Myocyte (in vitro differentiated cells): ENCODE results near the gene EDEM1. TPM values are rescaled to one million over a fixed set of nuclear protein-coding genes. Genes with fewer than 3 reads are reported as not detected.
"Not testable (repeated sequence)": the region's sequence is repeated elsewhere in the genome, so short reads cannot be mapped to it uniquely, and the experiment has no call there.

Source experiments
- DNase-seq: peaks from one replicate; pipeline ENCODE4 v3.0.0-alpha.2; 2012; ENCODE audit warnings: low read depth
- polyA plus RNA-seq: library from polyadenylated mRNA; unstranded; fragments of >200 nt; gene quantifications from one replicate; pipeline ENCODE4 v1.2.1, GENCODE V29; 2012; ENCODE audit warnings: missing spikeins
- total RNA-seq: library from RNA; depleted of rRNA; stranded (reverse); fragments of >200 nt; gene quantifications from 2 replicates; pipeline ENCODE4 v1.2.3, GENCODE V29; 2014

The EDEM1 gene
- 6.7 and 9.1 TPM in 2 replicates for total RNA-seq
- polyA plus RNA-seq, result 18.7 TPM

GRCh38 chr3:5187156-5187919 lies at the start of gene EDEM1:
TSS of gene EDEM1 (plus strand) at chr3:5187707. CDS start at chr3:5187806, 99 bp downstream.
- DNase-seq, result peak; percentile 96

- DNase-seq, result peak; percentile 56
Measured at GRCh38 chr3:5138214-5138981, 49.1 kb upstream of the EDEM1 start.

DNA sequence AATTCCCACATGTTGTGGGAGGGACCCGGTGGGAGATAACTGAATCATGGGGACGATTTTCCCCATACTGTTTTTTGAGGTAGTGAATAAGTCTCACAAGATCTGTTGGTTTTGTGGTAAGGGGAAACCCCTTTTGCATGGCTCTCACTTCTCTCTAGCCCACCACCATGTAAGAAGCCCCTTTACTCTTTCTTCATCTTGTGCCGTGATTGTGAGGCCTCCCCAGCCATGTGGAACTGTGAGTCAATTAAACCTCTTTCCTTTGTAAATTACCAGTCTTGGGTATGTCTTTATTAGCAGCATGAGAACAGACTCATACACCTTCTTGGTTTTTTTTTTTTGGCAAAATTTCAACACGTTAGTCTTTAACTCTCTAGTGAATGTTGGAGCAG lies 47.3 kb upstream of the EDEM1 start:
- DNase-seq, result no peak

DNA sequence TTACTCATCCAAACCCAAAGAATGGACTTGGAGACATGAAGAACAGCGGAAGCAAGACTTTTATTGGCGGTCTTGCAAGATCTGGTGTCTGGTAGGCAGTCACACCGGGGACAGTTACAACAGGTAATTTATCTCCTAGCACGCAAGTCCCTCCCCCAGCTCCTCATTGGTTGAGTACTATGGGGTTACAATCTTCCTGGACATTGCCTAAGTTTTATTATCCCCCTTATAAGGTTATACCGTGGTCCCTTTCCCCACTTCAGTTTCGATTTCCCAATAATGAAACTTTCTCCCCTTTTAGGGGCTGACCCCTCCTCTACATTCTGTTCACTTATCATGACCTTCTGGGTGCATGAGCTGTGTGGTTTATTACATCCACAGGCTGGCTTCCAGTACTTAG lies 46.7 kb upstream of the EDEM1 start:
- no peak for DNase-seq

- no peak for DNase-seq
Measured at GRCh38 chr3:5141760-5142159, 45.7 kb upstream of the EDEM1 start.

DNA sequence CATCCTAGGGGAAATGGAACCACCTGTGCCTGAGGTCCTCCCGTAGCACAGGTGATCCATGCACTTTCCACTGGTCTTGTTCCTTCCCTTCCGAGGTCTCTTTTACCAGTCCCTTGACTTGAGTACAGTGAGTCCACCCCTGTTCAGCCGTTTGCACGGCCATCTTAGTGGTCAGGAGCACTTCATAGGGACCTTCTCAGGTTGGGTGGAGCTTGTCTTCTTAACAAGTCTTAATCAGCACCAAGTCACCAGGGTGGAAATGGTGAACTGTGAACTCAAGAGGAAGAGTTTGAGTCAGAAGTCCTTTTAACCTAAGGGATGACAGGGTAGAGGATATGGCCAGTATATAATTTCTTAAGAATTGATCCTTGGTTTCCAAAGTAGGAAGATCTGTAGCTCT lies 44.0 kb upstream of the EDEM1 start:
- DNase-seq, result no peak

DNA sequence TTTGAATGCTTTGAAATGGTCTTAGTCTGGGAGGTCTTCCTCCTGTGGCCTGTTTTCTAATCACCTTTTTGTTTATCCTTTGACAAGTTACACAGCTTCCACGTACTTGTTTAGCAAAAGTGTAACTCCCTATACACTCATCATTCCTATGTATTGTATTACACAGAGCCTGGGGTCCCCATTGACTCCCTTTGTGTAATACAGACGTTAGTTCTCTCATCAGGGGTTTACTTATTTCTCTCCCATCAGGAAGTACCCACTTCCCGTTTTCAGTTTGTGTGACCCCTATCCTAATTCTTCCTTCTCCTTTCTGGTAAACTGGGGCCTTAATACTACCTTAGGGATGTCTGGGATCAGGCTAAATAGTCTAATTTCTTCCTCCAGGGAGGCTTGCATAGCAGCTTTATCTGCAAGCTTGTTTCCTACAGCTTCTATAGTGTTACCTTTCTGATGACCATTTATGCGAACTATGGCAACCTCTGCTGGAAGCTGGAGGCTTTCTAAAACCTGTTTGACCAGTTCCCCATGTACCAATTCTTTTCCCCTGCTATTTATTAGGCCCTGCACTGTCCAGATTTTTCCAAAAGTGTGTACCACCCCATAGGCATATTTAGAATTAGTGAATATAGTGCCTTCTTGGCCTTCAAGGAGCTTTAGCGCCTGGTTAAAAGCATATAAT lies 43.1 kb upstream of the EDEM1 start:
- DNase-seq, result no peak

DNA sequence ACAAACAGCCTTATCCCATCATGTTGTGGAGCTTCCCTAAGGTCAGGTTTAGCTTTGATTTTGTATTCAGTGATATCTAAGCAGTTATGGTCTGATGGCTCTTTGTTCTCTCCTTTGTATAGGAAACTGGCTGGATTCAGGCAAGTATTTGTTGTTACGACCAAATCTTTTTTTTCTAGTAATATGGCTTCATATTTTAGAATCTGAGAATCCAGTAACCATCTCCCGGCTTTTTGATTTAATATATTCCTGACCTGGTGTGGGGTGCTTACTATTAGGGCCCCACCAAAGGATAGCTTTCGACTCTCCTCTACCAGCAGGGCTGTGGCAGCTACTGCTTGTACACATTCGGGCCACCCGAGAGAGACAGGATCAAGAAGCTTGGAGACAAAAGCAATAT lies 42.4 kb upstream of the EDEM1 start:
- DNase-seq, result no peak

DNA sequence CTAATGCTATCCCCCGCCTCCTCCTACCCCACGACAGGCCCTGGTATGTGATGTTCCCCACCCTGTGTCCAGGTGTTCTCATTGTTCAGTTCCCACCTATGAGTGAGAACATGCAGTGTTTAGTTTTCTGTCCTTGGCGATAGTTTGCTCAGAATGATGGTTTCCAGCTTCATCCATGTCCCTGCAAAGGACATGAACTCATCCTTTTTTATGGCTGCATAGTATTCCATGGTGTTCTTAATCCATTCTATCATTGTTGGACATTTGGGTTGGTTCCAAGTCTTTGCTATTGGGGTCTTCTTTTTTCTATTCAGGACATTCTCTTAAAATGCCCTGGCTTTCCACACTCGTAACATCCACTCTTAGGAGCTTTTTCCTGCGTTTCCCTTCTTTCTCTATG lies 40.4 kb upstream of the EDEM1 start:
- not testable (repeated sequence) for DNase-seq

DNA sequence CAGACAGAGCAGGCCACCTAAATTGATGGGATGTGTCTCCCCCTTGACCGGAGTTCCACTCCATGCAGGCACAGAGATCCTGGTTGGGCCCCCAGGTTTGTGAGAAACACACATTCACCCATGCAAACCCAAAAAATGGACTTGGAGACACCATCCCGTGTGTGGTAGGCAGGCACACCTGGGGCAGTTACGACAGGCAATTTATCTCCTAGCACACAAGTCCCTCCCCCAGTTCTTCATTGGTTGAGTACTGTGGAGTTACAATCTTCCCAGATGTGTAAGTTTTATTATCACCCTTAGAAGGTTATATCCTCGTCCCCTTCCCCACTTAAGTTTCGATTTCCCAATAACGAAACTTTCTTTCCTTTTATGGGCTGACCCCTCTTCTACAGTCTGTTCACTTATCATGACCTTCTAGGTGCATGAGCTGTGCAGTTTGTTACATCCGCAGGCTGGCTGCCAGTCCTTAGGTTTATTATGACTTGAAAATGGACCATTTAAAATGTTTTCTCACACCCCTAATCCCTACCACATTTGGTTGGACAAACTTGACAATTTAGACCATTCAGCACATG lies 38.1 kb upstream of the EDEM1 start:
- DNase-seq, result no peak

DNA sequence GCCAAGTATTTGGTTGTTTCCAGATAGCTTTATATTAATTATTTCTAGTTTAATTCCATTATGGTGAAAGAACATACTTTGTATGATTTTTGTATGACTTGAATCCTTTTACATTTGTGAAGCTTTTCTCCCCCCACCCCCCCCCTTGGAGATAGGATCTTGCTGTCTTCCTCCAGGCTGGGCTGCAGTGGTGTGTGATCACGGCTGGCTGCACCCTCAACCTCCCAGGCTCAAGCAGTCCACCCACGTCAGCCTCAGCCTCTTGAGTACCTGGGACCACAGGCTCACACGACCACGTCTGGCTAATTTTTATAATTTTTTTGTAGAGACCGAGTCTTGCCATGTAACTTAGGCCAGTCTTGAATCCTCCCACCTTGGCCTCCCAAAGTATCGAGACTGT lies 35.9 kb upstream of the EDEM1 start:
- no peak for DNase-seq

GRCh38 chr3:5153074-5153473 lies 34.4 kb upstream of the EDEM1 start:
- DNase-seq, result no peak

- no peak for DNase-seq
Measured at GRCh38 chr3:5155241-5155640, 32.3 kb upstream of the EDEM1 start.

GRCh38 chr3:5160321-5160720 lies 27.2 kb upstream of the EDEM1 start:
- no peak for DNase-seq

- no peak for DNase-seq
Measured at GRCh38 chr3:5160940-5161858, 26.3 kb upstream of the EDEM1 start.

GRCh38 chr3:5162102-5162501 lies 25.4 kb upstream of the EDEM1 start:
- DNase-seq, result peak; percentile 76

GRCh38 chr3:5165698-5166097 lies 21.8 kb upstream of the EDEM1 start:
- no peak for DNase-seq

DNA sequence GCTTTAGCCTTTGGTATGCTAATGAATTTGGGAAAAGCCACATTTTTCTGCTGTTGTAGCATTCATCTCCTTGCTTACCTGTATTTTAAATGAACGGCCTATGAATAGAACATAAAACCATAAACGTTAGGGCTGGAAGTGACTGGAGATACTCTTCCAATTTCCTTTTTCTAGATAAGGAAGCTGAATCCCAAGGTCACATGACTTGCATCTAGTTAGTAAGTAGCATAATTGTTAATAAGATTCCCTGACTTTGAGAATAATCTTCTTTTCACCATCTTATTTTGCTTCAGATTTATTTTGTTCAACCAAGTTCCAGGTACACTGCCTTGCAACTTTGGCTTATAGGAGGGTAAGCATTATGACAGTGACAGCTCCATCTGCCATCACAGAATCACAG lies 20.7 kb upstream of the EDEM1 start:
- no peak for DNase-seq

DNA sequence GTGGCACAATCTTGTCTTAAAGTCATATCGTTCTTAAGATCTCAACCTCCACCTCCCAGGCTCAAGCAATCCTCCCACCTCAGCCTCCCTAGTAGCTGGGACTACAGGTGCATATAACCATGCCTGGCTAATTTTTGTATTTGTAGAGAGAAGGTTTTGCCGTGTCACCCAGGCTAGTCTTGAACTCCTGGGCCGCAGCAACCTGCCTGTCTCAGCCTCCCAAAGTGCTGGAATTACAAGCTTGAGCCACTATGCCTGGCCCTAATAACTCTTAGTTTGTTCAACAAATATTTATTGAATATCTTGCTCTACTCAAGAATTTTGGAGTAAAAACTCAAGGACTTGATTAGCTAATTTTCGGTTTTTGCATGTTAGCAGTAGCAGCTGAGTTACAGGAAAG lies 19.4 kb upstream of the EDEM1 start:
- no peak for DNase-seq

GRCh38 chr3:5169807-5170206 lies 17.7 kb upstream of the EDEM1 start:
- DNase-seq, result no peak

- DNase-seq, result no peak
Measured at GRCh38 chr3:5170975-5171374, 16.5 kb upstream of the EDEM1 start.
